Thyroid gland (tissue), 4 donors: ENCODE measurements around the gene HIVEP2. TPM values are rescaled to one million over a fixed set of nuclear protein-coding genes. Genes with fewer than 3 reads are reported as not detected.

Experiments used
- DNase-seq, 2 donors: peaks; one replicate each; pipeline ENCODE4 v3.0.0-alpha.2; 2019
- H3K27ac ChIP-seq, 3 donors: fragments of 200-600 bp; sonication (generic); 1 replicate in 2 of 3; 2 replicates in 1 of 3; pipeline ENCODE4 v1.5.1; 2016 to 2019; ENCODE audit warnings: mild to moderate bottlenecking in 1 of 3, moderate library complexity in 1 of 3
- H3K27me3 ChIP-seq: fragments of 200-600 bp; sonication (generic); one replicate; pipeline ENCODE4 v1.5.1; 2019
- H3K36me3 ChIP-seq, 2 donors: fragments of 200-600 bp; sonication (generic); one replicate each; pipeline ENCODE4 v1.5.1; 2016 to 2019
- H3K4me1 ChIP-seq, 2 donors: fragments of 200-600 bp; sonication (generic); one replicate each; pipeline ENCODE4 v1.5.1; 2017 to 2019
- H3K4me3 ChIP-seq, 3 donors: fragments of 200-600 bp; sonication (generic); replicated peaks in 1 of 3; 1 replicate in 2 of 3; 2 replicates in 1 of 3; pipeline ENCODE4 v1.5.1; 2016; ENCODE audit warnings: mild to moderate bottlenecking in 1 of 3
- H3K9me3 ChIP-seq: fragments of 200-600 bp; sonication (generic); one replicate; pipeline ENCODE4 v1.5.1; 2017
- CTCF ChIP-seq, 6 experiments: fragments of 200-600 bp in 3 of 6; fragments of 450-650 bp in 3 of 6; sonication (generic) in 3 of 6; IDR thresholded peaks; one replicate each; pipeline ENCODE4 v1.5.1; 2016 to 2019; ENCODE audit warnings: antibody characterized with exemption in 6 of 6, mild to moderate bottlenecking in 2 of 6, inconsistent platforms in 1 of 6, moderate library complexity in 1 of 6
- POLR2A ChIP-seq, 2 donors: fragments of 450-650 bp; IDR thresholded peaks; one replicate each; pipeline ENCODE4 v1.6.1; 2017; ENCODE audit warnings: antibody characterized with exemption in 2 of 2, mild to moderate bottlenecking in 2 of 2, moderate library complexity in 1 of 2
- WGBS, 2 donors: methylation state at CpG; one replicate each; pipeline ENCODE4 v1.1.5; 2017; 5-methylcytosine and 5-hydroxymethylcytosine counted together
- intact Hi-C: fragments of 100-400 bp; cut with DNase I; formaldehyde crosslinking; loops from one replicate; pipeline ENCODE4 v1.15.1; 2023
- total RNA-seq, 4 donors: library from RNA; depleted of rRNA; stranded (reverse); fragments of >200 nt; gene quantifications; one replicate each; pipeline ENCODE4 v1.2.3, GENCODE V29; 2016

Gene HIVEP2
- total RNA-seq, 4 donors from 2014 or later: 23.3 to 41.8 (median 26.4) TPM

DNA sequence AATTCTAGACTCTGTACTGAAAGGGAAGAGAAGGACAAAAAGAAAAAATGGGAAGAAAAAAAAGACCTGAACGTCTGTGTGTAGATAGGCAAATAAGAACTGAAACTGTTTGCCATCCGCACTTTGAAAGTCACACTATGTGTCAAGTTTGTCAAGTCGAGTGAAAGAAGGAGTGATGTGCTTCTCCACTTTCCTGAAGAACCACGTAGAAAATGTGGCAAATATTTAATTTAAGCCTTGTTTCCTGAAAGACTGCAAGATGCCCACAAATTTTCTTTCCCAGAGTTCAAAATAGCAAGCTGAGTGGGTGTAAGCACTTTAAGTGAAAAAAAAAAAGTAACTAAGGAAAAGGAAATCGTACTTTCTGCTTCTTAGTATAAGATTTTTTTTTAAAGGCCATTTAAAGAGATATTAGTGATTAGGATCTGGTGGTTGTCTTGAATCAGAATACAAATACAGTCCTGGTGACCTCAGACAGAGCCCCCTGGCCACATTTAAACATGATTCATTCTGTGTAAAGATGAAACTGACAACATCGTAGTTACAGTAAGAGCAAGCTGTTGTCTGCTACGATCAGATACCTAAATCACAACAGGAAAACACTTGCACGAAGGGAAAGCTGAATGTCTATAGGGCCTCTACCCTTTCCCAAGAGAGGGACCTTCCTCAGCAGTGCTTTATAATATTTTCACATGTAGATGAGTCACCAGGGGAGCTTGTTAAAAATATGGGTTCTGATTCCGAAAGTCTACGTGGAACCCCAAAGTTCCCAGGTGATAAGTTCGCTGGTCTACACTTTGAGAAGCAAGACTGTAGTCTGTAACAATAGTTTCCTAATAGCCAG is 102.3 kb downstream of the HIVEP2 start:
- Histone ChIP-seq H3K27me3 (no peaks in the 10 kb centered on the region), H3K9me3 (no peaks in the 10 kb centered on the region), H3K36me3 (no peaks in the 10 kb centered on the region), H3K27ac (peak overlapping the region in 1 of 3 donors; percentile 4), H3K4me1 (peaks cover 16 to 33% of the 10 kb centered on the region in 2 donors), H3K4me3 (no peak overlapping the region)
- intact Hi-C loops: no loop called here
- no peak for DNase-seq
- 65 to 71% methylated on average over 11 of the region's 11 CpGs for WGBS, 2 donors
- no peak for TF ChIP-seq POLR2A (IDR thresholded peaks at IDR 0.05)
- TF ChIP-seq CTCF (IDR thresholded peaks at IDR 0.05): no peak

- 85 to 89% methylated on average over 1 of the region's 1 CpG for WGBS, 2 donors
- TF ChIP-seq CTCF (IDR thresholded peaks at IDR 0.05) (no peak), POLR2A (IDR thresholded peaks at IDR 0.05) (no peak)
- intact Hi-C loops: no loop called here
- peak overlapping the region in 1 of 3 donors; percentile 4 for H3K27ac ChIP-seq
- DNase-seq: no peak
- H3K27me3 ChIP-seq: no peaks in the 10 kb centered on the region
- H3K36me3 ChIP-seq: no peaks in the 10 kb centered on the region
- no peaks in the 10 kb centered on the region for H3K9me3 ChIP-seq
- no peak overlapping the region for H3K4me3 ChIP-seq
- H3K4me1 ChIP-seq: peaks cover 16 to 32% of the 10 kb centered on the region in 2 donors
Measured at GRCh38 chr6:142841915-142842314, 103.1 kb downstream of the HIVEP2 start.

DNA sequence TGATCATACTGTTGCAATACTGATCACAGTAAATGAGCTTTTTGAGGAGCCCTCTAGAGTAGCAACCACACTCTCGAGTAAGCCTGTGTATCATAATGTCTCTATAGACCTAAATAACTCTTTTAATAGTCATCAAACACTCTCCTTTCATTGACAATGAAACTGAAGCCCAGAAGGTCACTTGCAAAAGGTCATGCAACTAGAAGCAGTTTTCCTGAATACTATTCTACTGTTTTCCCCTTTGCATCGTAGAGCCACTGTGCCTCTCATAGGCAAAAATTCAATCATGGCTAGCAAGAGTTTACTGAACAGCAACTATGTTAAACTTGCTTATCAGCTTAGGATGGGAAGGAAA is 105.3 kb downstream of the HIVEP2 start:
- Histone ChIP-seq H3K4me3 (no peak overlapping the region), H3K9me3 (no peaks in the 10 kb centered on the region), H3K36me3 (no peaks in the 10 kb centered on the region), H3K4me1 (peaks cover 0 to 10% of the 10 kb centered on the region in 2 donors), H3K27me3 (no peaks in the 10 kb centered on the region), H3K27ac (no peak overlapping the region)
- intact Hi-C loops: no loop called here
- TF ChIP-seq CTCF (IDR thresholded peaks at IDR 0.05): no peak
- no peak for DNase-seq
- WGBS, 2 donors: 76 to 89% methylated on average over 2 of the region's 2 CpGs

DNA sequence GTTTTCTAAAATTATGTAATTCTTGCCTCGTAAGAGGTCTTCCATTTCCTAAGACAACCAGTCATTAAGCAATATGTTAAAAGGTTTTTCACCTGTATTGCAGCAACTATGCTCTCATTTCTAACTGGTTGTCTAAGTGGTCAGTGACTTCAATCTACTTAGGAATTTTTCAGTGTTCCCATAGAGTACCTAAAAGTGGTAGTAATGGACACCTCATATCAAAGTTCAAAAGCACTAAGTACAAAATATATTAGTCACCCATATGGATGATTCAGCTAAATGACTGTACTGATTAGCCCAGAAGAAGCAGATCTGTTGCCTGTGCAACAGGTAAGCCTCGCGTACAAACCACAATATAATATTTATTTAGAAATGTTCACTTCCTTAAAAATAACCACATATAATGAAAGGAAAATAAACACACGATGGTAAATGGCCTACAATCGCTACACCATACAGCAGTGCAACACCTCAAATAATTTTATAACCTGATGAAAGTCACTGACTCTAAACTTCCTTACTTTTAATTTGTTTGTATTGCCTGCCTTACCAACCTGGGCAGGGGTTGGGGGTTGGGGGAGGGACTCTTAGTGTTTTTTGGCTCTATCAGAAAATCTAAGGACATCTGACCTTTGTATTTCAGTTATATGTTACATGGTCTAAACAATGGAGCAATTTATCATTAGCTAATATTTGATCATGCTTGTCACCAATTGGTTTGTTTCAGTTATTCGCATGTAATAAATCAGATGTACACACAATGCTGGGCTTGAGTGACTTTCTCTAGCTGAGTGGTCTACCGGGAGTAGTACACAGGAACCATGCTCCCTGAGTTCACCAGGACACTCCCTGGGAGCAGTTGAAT is 105.9 kb downstream of the HIVEP2 start:
- 91 to 92% methylated on average over 7 of the region's 7 CpGs for WGBS, 2 donors
- Histone ChIP-seq H3K4me3 (no peak overlapping the region), H3K27me3 (no peaks in the 10 kb centered on the region), H3K4me1 (peaks cover 0 to 9% of the 10 kb centered on the region in 2 donors), H3K9me3 (no peaks in the 10 kb centered on the region), H3K36me3 (no peaks in the 10 kb centered on the region), H3K27ac (no peak overlapping the region)
- DNase-seq: no peak
- no peak for TF ChIP-seq POLR2A (IDR thresholded peaks at IDR 0.05)
- no peak for TF ChIP-seq CTCF (IDR thresholded peaks at IDR 0.05)
- intact Hi-C loops: no loop called here
